Aorta (tissue), 5 donors: Measurements from ENCODE around the gene RGPD4. TPM values are rescaled to one million over a fixed set of nuclear protein-coding genes. Genes with fewer than 3 reads are reported as not detected.
"Not testable (repeated sequence)": the region's sequence is repeated elsewhere in the genome, so short reads cannot be mapped to it uniquely, and the experiment has no call there.

ENCODE experiments used
- ATAC-seq: fragments of 200-7000 bp; cut with Tn5 transposase; one replicate; pipeline ENCODE4 v1.9.1; 2022; ENCODE audit warnings: moderate library complexity; ENCODE audit not compliant: low FRiP score
- DNase-seq, 2 donors: peaks; one replicate each; pipeline ENCODE4 v3.0.0-alpha.2; 2020
- H3K27ac ChIP-seq, 2 donors: one replicate each; pipeline ENCODE4 v1.5.1; 2013; ENCODE audit warnings: low read length in 2 of 2, mild to moderate bottlenecking in 2 of 2, moderate library complexity in 2 of 2, control low read depth in 1 of 2, inconsistent platforms in 1 of 2, low read depth in 1 of 2
- H3K27me3 ChIP-seq, 2 donors: one replicate each; pipeline ENCODE4 v1.6.1; 2013; ENCODE audit warnings: control low read depth in 1 of 2, low read length in 1 of 2, mild to moderate bottlenecking in 1 of 2, moderate library complexity in 1 of 2; ENCODE audit not compliant: insufficient read depth in 2 of 2, control insufficient read depth in 1 of 2
- H3K36me3 ChIP-seq, 2 donors: one replicate each; pipeline ENCODE4 v1.6.1; 2013; ENCODE audit warnings: control low read depth in 1 of 2, low read length in 1 of 2, mild to moderate bottlenecking in 1 of 2; ENCODE audit not compliant: insufficient read depth in 2 of 2, control insufficient read depth in 1 of 2
- H3K4me1 ChIP-seq, 2 donors: one replicate each; pipeline ENCODE4 v1.6.1; 2013; ENCODE audit warnings: low read length in 2 of 2, control low read depth in 1 of 2, mild to moderate bottlenecking in 1 of 2, moderate library complexity in 1 of 2; ENCODE audit not compliant: insufficient read depth in 2 of 2, control insufficient read depth in 1 of 2
- H3K4me3 ChIP-seq, 2 donors: one replicate each; pipeline ENCODE4 v1.5.1; 2013; ENCODE audit warnings: low read length in 2 of 2, control low read depth in 1 of 2, mild to moderate bottlenecking in 1 of 2
- H3K9me3 ChIP-seq: one replicate; pipeline ENCODE4 v1.6.1; 2013; ENCODE audit warnings: mild to moderate bottlenecking, low read length; ENCODE audit not compliant: control insufficient read depth
- WGBS, 2 donors: extraction: QIAGEN DNeasy Blood & Tissue Kit; methylation state at CpG; one replicate each; pipeline ENCODE4 v1.1.7; 2013; 5-methylcytosine and 5-hydroxymethylcytosine counted together
- intact Hi-C, 2 donors: fragments of 100-400 bp; cut with DNase I; formaldehyde crosslinking; loops; one replicate each; pipeline versions ENCODE4 v1.14.2 to v1.15.0; 2022
- polyA plus RNA-seq, 2 donors: library from polyadenylated mRNA; stranded (reverse); fragments of 200-250 nt; gene quantifications; one replicate each; pipeline ENCODE4 v1.2.3, GENCODE V29; 2013
- total RNA-seq, 2 donors: library from RNA; stranded (reverse); fragmentation: NEBNext Ultra II Directional; extraction: Animal tissue kit (Norgen Biotek cat#: 25700); gene quantifications; one replicate each; pipeline ENCODE4 v1.2.1, GENCODE V29; 2021
- donor health status: healthy with polysubstance abuse.
- donor health status: Bipolar disorder and iron deficiency.
- donor health status: DM: no; HTN: no; CAD: no.
- donor health status: DM: no; HTN: no; CAD: no.
- donor health status: DM: yes; HTN: yes; CAD: no.

Gene RGPD4
- total and polyA plus RNA-seq, 4 donors: 0.33 to 0.39 TPM; not detected in 2

- intact Hi-C loops, DNase-seq, H3K4me1 ChIP-seq, ATAC-seq, H3K27ac ChIP-seq, H3K4me3 ChIP-seq, H3K27me3 ChIP-seq, H3K9me3 ChIP-seq, H3K36me3 ChIP-seq: not testable (repeated sequence)
- 92 to 93% methylated on average over 2 of the region's 2 CpGs for WGBS, 2 donors
These were observed 6.5 kb downstream of the RGPD4 start for GRCh38 chr2:107833152-107833551.

- H3K27ac ChIP-seq, H3K27me3 ChIP-seq, ATAC-seq, H3K4me3 ChIP-seq, H3K36me3 ChIP-seq, H3K9me3 ChIP-seq, intact Hi-C loops, H3K4me1 ChIP-seq, DNase-seq: not testable (repeated sequence)
- 52 to 53% methylated on average over 11 of the region's 11 CpGs for WGBS, 2 donors
These were observed 6.9 kb downstream of the RGPD4 start for GRCh38 chr2:107833618-107834017.

- intact Hi-C loops, DNase-seq, H3K36me3 ChIP-seq, H3K27me3 ChIP-seq, H3K27ac ChIP-seq, H3K4me3 ChIP-seq, H3K4me1 ChIP-seq, H3K9me3 ChIP-seq: not testable (repeated sequence)
- 100% methylated on average over 1 of the region's 2 CpGs; no CpG with 5 or more reads in 1 of the 2 donors for WGBS, 2 donors
- peak; percentile 72 for ATAC-seq
These were observed 89.4 kb downstream of the RGPD4 start for GRCh38 chr2:107916121-107916520.

GRCh38 chr2:107916696-107917370 lies 90.1 kb downstream of the RGPD4 start:
- ATAC-seq: not testable (repeated sequence)

GRCh38 chr2:107927034-107927534 lies 100.4 kb downstream of the RGPD4 start:
- Histone ChIP-seq H3K9me3 (no peaks in the 10 kb centered on the region), H3K36me3 (no peaks in the 10 kb centered on the region), H3K27ac (no peak overlapping the region), H3K4me3 (no peak overlapping the region), H3K27me3 (no peaks in the 10 kb centered on the region), H3K4me1 (peaks cover 0 to 4% of the 10 kb centered on the region in 2 donors)
- ATAC-seq (no peak), DNase-seq (no peak)
- 7 to 12% methylated on average over 3 of the region's 3 CpGs for WGBS, 2 donors
- intact Hi-C loops: no loop called here

More at GRCh38 chr2:107916696-107917370, 90.1 kb downstream of the RGPD4 start:
- H3K4me3 ChIP-seq, H3K4me1 ChIP-seq, DNase-seq, intact Hi-C loops, H3K27me3 ChIP-seq, H3K36me3 ChIP-seq, H3K9me3 ChIP-seq, H3K27ac ChIP-seq: not testable (repeated sequence)
- WGBS, 2 donors: 77 to 100% methylated on average over 1 of the region's 1 CpG

- 48 to 56% methylated on average over 3 of the region's 3 CpGs for WGBS, 2 donors
- Histone ChIP-seq H3K4me1 (peaks cover 0 to 4% of the 10 kb centered on the region in 2 donors), H3K4me3 (no peak overlapping the region), H3K27ac (no peak overlapping the region), H3K27me3 (no peaks in the 10 kb centered on the region), H3K36me3 (no peaks in the 10 kb centered on the region), H3K9me3 (no peaks in the 10 kb centered on the region)
- intact Hi-C loops: loop anchor here (5.0 to 10.0 kb wide), 5 partner anchors 103 to 1299 kb away; no protein-coding TSS in a partner anchor
- no peak for ATAC-seq
- DNase-seq: no peak
These were observed 104.7 kb downstream of the RGPD4 start for GRCh38 chr2:107931412-107931811.

- Histone ChIP-seq H3K36me3 (no peaks in the 10 kb centered on the region), H3K9me3 (no peaks in the 10 kb centered on the region), H3K27ac (no peak overlapping the region), H3K4me3 (no peak overlapping the region), H3K4me1 (peaks cover 0 to 4% of the 10 kb centered on the region in 2 donors), H3K27me3 (no peaks in the 10 kb centered on the region)
- WGBS, 2 donors: 6 to 17% methylated on average over 2 of the region's 2 CpGs
- no peak for ATAC-seq
- intact Hi-C loops: loop anchor here (5.0 to 10.0 kb wide), 5 partner anchors 102 to 1300 kb away; no protein-coding TSS in a partner anchor
- DNase-seq: no peak
These were observed 105.8 kb downstream of the RGPD4 start for GRCh38 chr2:107932488-107932887.

- ATAC-seq (no peak), DNase-seq (no peak)
- Histone ChIP-seq H3K4me3 (no peak overlapping the region), H3K4me1 (peaks cover 0 to 4% of the 10 kb centered on the region in 2 donors), H3K27ac (no peak overlapping the region), H3K36me3 (no peaks in the 10 kb centered on the region), H3K9me3 (no peaks in the 10 kb centered on the region), H3K27me3 (no peaks in the 10 kb centered on the region)
- 9 to 21% methylated on average over 3 of the region's 3 CpGs for WGBS, 2 donors
- intact Hi-C loops: loop anchor here (5.0 to 10.0 kb wide), 5 partner anchors 102 to 1301 kb away; no protein-coding TSS in a partner anchor
These were observed 106.3 kb downstream of the RGPD4 start for GRCh38 chr2:107932979-107933378.
